ENCODE data around the gene AKAP8L.
"Not testable (repeated sequence)": the region's sequence is repeated elsewhere in the genome, so short reads cannot be mapped to it uniquely, and the experiment has no call there.

AKAP8L gene

GRCh38 chr19:15352535-15352934 is 66.3 kb downstream of the AKAP8L start:
- DNase-seq: not testable (repeated sequence)

GRCh38 chr19:15341328-15341727 is 77.5 kb downstream of the AKAP8L start:
- not testable (repeated sequence) for DNase-seq

GRCh38 chr19:15340086-15340485 is 78.7 kb downstream of the AKAP8L start:
- no peak for DNase-seq

- no peak for DNase-seq
Observed at GRCh38 chr19:15337202-15337601, 81.6 kb downstream of the AKAP8L start.

- not testable (repeated sequence) for DNase-seq
Observed at GRCh38 chr19:15335992-15336391, 82.8 kb downstream of the AKAP8L start.

GRCh38 chr19:15332311-15332996 is 86.3 kb downstream of the AKAP8L start, which contains the start of gene BRD4:
BRD4 (minus strand) TSS chr19:15332539; CDS start chr19:15273099, 59,440 bp downstream.
- no peak for DNase-seq

GRCh38 chr19:15331419-15332310 is 87.1 kb downstream of the AKAP8L start:
- no peak for DNase-seq

- DNase-seq: no peak
Observed at GRCh38 chr19:15330801-15331418, 87.9 kb downstream of the AKAP8L start.
